Activated gamma-delta T cell treated with anti-CD3 and anti-CD28 coated beads, Interleukin-2, amount 50 U/mL, for 16 hours (primary cell): ENCODE measurements around the gene ILDR1.
"Not testable (repeated sequence)": the region's sequence is repeated elsewhere in the genome, so short reads cannot be mapped to it uniquely, and the experiment has no call there.

ENCODE experiments used
- DNase-seq: peaks from one replicate; pipeline ENCODE4 v3.0.0-alpha.2; 2020; ENCODE audit warnings: low read depth

ILDR1 gene

DNA sequence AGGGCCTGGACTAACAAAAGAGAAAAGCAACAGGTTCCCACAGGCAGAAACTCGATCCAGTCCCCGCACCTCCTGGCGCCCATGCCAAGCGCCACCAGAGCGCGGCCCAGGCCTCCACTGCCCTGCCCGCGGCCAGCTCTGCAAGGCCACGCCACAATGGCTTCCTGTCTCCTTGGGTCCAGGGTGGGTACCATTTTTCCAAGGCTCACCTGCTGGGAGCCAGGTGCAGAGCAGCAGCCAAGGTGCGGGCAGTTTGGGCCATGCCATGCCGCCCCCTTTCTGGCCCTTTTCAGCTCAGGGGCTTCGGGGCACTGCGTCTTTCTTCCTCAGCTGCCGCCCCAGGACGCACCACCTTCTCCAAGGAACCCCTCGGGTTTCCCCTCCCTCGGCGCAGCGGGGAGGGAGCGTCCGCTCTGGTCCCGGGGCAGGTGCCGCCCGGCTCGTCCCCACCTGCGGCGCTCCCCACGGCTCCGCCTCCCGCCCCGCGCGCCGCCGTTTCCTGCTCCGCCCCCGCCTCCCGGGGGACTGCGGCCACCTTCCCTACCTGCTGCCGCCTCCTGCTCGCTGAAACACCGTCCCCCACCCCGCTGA is at the start of gene ILDR1:
Gene ILDR1 (minus strand): TSS at position 437 of the 591 bp plus-strand sequence. CDS start 170 bp downstream, at position 267.
- no peak for DNase-seq

DNA sequence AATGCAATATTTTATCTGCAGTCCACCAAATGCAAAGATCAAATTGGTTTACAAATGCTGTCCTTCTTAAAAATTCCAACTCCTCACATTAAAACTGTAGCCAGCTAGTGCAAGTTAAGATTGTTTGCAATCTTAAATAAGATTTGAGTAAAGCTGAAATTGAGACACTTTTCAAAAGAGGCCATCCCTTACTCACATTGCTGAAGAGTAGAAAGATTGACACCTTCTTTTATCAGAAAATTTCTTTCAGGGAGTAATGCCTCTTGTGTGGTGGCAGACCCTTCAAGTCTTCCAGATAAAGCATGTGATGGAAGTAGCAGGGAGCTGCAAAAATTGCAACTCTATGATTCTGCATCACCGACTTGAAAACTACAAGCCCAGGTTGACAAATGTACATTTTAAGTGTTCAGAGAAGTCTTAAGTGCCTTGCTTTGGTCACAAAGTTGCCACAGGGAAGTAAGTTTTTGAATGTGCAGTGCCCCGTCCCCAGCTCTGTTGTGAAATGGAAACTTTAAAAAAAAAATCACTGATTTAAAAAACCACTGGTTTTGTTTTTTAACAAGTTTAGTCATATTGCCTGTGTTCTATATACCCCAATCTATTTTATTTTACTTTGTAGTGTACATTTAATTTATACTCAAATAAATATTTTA is 45.7 kb upstream of the ILDR1 start:
- no peak for DNase-seq

DNA sequence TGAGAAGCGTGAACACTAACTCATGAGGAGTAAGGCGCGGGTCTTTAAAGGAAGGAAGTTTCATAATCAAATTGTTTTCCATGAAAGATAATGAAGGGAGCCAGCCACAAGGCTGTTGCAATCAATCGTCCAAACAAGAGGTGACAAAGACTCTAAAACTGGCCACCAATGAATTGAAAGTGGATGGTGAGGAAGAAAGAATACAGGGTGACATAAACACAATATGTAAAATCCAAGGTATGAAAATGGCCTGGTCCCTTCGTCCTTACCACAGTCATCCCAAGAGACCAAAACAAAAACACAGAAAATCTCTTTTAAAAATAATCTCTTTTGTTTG is 45.1 kb upstream of the ILDR1 start:
- no peak for DNase-seq

DNA sequence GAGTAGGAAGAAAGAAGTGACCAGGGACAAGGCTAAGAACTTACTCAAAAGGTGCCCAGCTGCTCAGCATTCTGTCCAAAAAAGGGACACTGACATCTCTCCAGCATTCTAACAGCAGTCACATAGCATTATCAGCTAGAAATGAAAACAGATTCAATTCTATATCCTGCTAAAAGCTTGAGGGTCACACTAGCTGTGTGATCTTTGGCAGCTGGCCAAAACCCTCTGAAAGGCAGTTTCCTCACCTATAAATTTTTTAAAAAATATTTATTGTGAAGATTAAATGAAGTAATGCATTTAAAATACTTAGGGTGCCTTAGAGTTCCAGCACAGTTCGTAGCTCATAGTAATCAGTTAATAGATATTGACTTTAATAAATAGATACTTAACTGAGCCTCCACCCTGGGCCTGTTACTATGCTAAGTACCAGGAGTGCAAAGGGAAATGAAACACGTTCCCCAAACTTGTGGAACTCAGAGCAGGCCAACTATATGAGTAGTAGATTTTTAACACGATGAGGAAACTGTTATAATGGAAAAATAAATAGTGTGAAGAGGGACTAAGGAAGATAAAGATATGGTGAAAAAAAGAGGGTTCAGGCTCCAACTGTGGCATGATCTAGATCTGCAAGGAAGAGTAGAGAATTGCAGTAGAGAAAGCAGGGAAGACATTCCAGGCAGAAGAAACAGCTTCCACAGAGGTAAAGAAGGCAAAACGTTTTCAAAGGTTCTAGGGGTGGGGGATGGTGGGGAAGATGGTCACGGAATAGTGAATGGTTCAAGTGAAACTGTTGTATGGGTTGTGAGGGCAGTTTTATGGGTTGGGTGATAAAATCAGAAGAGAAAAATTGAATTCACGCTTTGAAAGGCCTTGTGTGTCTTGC is 44.5 kb upstream of the ILDR1 start:
- no peak for DNase-seq

DNA sequence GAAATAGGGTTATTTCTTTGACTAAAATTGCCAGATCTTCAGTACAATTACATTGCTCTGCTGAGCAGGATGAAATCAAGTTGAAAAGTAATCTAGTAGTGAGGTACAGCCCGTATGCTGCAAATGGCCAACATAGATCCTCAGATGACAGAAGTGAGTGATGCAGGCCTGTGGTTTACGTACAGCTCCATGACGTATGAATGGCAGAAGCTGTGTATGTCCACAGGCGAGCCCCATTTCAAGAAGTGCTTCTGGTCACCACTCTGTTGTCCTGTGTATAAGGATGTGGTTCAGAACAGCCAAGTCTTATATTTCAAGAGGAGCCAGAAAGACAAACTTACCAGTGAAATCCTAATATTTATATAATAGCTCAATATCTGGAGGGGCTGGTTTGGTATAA is 42.3 kb upstream of the ILDR1 start:
- DNase-seq, result no peak

DNA sequence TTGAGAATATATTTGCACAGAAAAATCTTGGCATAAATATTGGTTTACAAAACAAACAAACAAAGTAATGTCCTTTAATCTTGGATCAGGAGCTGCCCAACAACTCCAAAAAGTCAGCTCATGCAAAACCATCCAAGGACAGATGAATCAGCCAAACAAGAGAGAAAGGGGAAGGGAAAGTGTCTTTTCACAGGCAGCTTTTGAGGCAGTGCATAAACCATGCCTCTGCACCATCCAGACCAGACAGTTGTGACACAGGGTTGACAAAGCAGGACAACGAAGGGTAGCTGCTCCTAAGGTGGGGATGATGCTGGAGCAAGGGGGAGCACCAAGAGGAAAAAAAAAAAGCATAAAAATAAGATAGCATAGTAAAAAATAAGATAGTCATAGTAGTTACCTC is 41.9 kb upstream of the ILDR1 start:
- no peak for DNase-seq

DNA sequence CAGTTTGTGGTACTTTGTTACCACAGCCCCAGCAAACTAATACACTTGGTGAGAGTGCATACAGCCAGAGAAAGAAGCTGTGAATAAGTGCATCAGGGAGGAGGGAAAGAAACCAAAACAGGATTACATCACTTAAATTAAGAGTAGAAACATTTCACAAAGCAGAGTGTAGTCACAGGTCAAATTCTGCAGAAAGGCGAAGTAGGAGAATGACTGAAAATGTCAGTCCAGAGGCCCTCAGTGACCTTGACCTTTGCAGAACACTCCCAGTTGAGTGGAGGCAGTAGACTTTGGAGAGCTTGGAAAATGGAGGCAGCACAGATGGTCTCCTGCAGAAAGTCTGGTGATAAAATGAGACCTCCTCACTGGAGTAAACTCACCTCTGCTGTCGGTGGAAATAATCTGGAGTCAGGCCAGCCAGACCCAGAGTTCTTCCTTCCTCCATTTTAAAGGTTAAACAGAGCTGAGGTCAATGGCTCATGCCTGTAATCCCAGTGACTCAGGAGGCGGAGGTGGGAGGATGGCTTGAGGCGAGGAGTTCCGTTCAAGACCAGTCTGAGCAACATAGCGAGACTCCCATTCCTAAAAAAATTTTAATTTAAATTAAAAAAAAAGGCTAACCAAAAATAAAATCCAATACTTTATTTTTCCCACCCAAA is 38.1 kb upstream of the ILDR1 start:
- DNase-seq, result no peak

DNA sequence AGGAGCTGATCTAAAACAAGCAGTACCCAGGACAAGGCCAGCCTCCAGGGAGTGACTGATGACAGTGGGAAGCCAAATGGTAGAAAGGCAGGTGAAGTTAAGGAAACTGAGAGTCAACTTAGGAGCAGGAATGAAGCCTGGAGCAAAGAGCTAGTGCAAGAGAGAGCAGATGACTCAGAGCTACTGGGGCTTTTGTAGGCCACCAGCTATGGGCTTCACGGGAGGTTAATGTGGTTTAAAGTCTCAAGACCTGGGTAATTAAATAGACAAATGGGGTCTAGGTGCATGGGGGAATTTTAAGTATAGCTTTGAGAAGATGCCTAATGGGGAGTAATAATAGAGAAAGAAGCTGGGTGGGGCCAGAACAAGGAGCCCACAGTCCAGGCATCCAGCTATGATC is 36.2 kb upstream of the ILDR1 start:
- no peak for DNase-seq

DNA sequence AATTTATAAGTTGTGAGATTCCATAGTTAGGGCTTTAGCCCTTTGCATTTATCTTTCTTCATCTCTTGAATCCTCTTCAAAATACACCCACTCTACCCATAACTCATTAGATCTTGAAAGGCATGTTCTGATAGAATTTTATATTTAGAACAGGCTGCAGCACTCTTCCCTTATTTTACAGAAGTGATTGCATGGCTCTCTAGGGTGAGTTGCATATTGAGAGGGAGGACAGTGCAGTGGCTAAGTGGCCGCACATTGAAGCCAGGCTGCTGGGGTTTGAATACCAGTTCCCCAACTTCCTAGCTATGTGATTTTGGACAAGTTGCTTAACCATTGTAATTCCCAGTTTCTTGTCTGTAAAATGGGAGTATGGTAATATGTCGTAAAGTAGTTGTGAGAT is 35.6 kb upstream of the ILDR1 start:
- no peak for DNase-seq

DNA sequence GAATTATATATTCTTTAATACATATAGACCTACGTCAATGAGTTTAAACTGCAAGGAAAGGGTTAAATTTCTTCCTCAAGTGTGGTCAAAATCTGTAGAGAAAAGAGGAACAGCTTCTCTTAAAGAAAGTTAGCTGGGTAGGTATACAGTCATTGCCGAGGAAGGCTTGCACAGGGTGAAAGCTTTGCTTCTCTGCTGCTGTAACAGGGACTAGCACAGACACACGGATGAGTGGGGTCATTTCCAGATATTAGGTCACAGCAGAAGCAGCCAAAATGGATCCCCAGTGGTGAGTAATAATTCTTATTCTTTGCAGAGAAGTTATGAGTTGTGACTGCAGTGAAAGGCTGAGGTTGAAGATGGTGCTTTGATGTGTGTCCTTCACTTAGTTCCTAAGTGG is 33.2 kb upstream of the ILDR1 start, which contains the start of gene CD86:
Gene CD86 (plus strand): TSS at position 148 of the 400 bp plus-strand sequence. CDS start 128 bp downstream, at position 276.
- no peak for DNase-seq

DNA sequence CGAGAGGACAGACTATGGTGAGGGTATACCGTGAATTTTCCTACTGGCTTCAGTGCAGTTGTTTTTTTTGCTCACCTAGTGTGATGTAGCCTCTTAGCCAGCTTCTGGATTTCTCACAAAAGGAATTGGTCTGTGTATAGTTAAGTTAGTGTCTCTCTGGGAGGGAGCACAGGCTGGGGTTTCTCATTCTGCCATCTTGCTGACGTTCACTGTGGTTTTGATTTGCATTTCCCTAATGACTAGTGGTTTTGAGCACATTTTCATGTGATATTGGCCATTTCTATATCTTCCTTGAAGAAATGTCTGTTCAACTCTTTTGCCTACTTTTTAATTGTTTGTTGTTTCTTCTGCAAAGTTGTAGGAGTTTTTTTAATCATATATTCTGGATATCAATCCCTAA is 30.9 kb upstream of the ILDR1 start:
- DNase-seq, result no peak

DNA sequence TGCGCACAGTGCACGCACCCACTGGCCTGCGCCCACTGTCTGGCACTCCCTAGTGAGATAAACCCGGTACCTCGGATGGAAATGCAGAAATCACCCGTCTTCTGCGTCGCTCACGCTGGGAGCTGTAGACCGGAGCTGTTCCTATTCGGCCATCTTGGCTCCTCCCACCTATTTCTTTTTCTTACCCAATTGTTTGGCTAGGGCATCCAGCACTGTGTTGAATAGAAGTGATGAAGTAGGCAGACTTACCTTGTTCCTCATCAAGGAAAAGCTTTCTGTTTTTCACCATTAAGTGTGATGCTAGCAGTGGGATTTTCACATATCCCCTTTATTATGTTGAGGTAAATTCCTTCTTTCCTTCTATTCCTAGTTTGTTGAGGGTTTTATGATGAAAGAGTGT is 25.7 kb upstream of the ILDR1 start:
- DNase-seq, result not testable (repeated sequence)

DNA sequence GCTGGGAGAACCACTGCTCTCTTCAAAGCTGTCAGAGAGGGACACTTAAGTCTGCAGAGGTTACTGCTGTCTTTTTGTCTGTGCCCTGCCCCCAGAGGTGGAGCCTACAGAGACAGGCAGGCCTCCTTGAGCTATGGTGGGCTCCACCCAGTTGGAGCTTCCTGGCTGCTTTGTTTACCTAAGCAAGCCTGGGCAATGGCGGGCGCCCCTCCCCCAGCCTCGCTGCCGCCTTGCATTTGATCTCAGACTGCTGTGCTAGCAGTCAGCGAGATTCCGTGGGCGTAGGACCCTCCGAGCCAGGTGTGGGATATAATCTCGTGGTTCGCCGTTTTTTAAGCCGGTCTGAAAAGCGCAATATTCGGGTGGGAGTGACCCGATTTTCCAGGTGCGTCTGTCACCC is 25.2 kb upstream of the ILDR1 start:
- not testable (repeated sequence) for DNase-seq

DNA sequence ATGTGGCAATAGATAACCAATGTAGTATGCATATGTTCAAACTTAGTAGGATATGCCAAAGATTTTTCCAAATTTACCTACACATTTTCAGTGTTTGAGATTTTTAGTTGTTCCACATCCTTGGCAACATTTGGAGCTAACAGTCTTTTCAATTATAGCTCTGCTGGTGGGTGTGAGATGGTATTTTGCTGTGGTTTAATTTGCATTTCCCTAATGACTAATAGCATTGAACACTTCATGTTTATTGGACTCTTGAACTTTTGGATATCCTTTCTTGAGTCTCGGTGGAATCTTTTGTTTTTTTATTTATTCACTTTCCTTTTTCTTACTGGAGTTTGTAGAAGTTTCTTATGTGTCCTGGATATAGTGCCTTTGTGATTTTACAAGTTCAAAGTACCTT is 11.0 kb upstream of the ILDR1 start:
- DNase-seq, result no peak

DNA sequence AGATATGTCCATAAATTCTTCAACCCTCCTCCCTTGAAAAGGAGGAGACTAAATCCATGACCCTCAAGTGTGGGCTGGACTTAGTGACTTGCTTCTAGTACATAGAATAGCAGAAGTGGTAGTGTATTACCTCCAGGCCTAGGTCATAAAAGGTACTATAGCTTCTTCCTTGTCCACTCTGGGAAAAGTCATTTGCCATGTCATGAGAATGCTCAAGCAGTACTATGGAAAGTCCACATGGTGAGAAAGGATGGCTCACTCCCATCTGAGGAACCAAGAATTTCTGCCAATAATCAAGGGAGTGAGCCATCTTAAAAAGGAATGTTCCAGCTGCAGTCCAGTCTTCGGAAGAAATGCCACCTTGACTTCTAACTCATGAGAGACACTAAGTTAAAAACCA is 10.5 kb upstream of the ILDR1 start:
- no peak for DNase-seq

DNA sequence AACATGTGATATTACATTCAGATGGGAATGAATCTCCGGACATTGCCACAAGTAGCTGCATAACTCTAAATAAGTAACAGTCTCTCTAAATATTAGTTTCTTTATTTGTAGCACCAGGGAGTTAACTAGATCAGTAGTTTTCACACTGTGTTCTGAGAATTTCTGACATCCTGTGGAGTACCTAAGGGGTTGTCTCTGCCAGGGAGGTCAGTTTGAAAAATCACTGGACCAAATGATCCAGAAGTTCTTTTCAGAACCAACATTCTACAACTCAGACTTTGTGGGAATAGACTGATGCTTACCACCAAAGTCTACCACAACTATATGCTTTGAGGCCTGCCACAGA is 9.0 kb upstream of the ILDR1 start:
- no peak for DNase-seq

DNA sequence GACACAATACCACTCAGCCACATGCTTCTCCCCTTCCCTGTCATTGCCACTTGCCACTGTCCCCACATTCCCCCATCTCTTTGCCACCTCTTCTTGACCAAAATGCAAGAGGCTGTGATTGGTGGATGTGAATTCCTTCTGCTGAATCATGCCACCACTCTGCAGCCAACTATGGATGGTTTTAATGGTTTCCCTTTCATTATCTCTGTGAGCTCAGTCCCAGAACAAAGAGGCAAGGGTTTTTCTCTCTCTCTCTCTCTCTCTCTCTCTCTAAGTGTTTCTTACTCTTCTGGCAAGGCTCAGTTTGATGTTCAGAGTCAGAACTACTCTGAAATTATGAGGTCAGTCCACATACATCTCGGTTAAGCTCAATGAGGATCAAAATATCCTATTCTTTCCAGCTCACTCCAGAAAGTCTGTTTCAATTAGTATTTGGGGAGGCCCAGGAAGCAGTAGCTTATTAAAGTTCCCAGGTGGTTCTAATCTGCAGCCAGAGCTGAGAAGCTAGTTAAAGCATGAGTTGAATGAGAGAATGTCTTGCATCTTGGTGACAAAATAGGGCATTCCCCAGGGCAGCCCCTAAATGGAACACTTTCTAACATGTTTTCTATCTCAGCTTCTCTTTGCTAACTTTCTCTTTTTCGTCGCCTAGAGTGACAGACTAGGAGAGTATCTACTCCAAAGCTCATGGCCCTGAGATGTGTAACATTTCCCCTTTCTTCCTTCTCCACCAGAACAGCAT is 8.5 kb upstream of the ILDR1 start:
- no peak for DNase-seq

DNA sequence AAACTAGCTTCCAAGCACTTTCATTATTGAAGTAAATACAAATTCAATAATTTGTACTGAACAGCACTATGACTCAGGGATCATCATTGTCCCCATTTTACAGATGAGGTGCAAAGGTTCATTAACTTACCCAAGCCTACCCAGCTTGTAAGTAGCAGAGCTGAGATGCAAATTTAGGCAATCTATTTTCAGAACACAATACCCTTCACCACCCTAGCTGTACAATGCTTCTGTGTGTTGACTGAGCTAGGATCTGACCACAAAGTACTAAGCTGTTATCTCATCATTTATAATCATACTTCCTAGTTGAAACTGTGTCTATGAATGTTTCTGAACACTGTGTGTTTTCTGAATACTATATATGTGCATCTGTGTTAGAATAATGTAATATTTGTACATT is 3.2 kb upstream of the ILDR1 start:
- DNase-seq, result no peak

DNA sequence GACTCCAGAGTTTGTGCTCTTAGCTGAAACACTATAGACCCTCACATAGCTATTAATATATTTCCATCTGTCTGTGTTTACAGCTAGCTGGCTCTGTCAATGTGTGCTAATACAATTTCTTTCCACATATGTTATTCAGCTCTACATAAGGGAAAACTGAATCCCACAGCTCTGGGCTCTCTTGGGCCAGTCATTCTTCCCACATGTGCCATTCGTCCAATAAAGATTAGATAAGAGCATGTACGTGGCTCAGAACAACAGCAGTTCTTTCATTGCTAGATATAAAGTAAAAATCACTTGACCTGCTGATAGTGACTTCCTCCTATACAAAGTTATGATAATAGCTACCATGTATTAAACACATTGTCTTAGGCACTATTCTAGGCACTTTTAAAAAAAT is 2.8 kb upstream of the ILDR1 start:
- no peak for DNase-seq

DNA sequence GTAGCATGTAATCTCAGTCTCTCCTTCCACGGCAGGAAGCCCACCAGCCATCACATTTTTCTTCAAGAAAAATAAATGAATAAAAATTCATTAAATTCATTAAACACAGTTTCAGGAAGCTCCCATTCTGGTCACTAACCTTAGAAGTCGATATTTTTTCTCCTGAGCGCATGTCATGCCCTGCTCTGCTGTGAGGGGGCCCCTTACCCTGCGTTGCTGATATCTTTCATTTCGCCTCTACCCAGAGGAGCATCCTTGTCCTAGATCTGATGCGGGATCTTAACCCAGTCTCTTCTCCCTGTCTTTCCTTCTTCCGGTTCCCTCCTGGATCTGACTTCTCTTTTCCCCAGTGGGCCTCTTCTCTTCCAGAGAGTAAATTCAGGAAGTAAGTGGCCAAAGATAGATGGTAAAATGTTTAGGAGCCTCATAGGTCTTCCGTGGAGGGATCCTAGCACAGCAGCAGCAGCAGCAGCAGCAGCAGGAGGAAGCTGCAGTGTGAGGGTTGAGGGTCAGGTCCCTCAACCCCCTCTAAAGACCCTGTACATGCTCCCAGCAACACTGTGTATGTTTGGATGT is 1.4 kb upstream of the ILDR1 start:
- no peak for DNase-seq

DNA sequence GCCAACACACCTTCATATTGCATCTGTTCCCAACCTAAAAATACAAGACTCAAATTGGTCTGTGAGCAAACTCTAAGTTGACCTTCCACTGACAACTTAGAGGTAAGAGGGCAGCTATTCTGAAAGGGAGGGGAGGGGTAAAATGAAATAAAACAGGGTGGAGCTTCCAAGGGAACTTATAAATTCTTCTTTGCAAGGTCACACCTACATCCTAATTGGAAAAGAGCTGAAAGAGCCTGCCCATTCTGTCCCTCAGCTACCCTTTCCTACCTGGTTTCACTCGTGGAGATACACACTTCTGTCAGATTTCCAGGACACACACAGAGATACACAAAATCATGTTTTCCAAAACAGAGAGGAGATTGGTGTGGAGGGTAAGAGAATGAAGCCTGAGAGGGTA is 1.0 kb downstream of the ILDR1 start:
- DNase-seq, result no peak

DNA sequence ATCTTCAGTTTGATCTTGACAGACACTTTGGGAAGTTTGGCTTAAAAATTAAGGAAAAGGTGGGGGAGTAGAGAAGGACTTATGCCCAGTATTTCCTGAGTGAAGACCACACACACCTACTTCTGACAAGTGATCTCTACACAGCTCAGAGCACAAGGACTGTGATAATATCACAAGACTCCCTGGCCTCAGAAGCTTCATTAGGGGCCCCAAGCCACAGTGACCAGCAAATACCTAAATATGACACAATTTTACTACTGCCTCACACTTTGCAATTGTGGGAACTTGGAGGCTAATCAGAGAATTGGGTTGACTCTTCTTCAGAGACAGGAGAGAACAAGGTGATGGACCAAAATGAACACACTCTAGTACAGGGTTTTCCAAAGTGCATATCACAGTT is 2.6 kb downstream of the ILDR1 start:
- DNase-seq, result no peak
